Vagina (tissue), 2 donors: Measurements from ENCODE around the gene PIGK.

Experiments
- POLR2A ChIP-seq, 2 donors: fragments of 450-650 bp; IDR thresholded peaks; one replicate each; pipeline ENCODE4 v1.6.1; 2017; ENCODE audit warnings: antibody characterized with exemption in 2 of 2, mild to moderate bottlenecking in 2 of 2, moderate library complexity in 2 of 2
- TF ChIP-seq, protein P1 (sequence below), 3 experiments: fragments of 450-650 bp in 2 of 3; fragments of 200-600 bp in 1 of 3; sonication (generic) in 1 of 3; IDR thresholded peaks; one replicate each; pipeline ENCODE4 v1.5.1; 2017 to 2019; ENCODE audit warnings: antibody characterized with exemption in 3 of 3, mild to moderate bottlenecking in 2 of 3, moderate library complexity in 2 of 3

- TF ChIP-seq POLR2A (IDR thresholded peaks at IDR 0.05), result no peak
- TF ChIP-seq, protein P1, sequence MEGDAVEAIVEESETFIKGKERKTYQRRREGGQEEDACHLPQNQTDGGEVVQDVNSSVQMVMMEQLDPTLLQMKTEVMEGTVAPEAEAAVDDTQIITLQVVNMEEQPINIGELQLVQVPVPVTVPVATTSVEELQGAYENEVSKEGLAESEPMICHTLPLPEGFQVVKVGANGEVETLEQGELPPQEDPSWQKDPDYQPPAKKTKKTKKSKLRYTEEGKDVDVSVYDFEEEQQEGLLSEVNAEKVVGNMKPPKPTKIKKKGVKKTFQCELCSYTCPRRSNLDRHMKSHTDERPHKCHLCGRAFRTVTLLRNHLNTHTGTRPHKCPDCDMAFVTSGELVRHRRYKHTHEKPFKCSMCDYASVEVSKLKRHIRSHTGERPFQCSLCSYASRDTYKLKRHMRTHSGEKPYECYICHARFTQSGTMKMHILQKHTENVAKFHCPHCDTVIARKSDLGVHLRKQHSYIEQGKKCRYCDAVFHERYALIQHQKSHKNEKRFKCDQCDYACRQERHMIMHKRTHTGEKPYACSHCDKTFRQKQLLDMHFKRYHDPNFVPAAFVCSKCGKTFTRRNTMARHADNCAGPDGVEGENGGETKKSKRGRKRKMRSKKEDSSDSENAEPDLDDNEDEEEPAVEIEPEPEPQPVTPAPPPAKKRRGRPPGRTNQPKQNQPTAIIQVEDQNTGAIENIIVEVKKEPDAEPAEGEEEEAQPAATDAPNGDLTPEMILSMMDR (IDR thresholded peaks at IDR 0.05), result no peak
Measured at GRCh38 chr1:77118712-77119111, 100.5 kb downstream of the PIGK start.
